Epidermal melanocyte (primary cell): Measurements from ENCODE around the gene LYPD1.

Experiments
- DNase-seq: peaks from one replicate; pipeline ENCODE4 v3.0.0; 2011; ENCODE audit warnings: low spot score; ENCODE audit not compliant: insufficient read length

Gene LYPD1

GRCh38 chr2:132668189-132668823, 1.7 kb downstream of the LYPD1 start:
- DNase-seq = no peak

GRCh38 chr2:132667706-132668105, 2.3 kb downstream of the LYPD1 start:
- no peak for DNase-seq

GRCh38 chr2:132665401-132666140, 4.4 kb downstream of the LYPD1 start:
- no peak for DNase-seq

- no peak for DNase-seq
Measured at GRCh38 chr2:132664096-132664495, 5.9 kb downstream of the LYPD1 start.

- no peak for DNase-seq
Measured at GRCh38 chr2:132662732-132663131, 7.3 kb downstream of the LYPD1 start.

- DNase-seq = peak; percentile 32
Measured at GRCh38 chr2:132659331-132659730, 10.7 kb downstream of the LYPD1 start.

GRCh38 chr2:132656266-132656975, 13.6 kb downstream of the LYPD1 start:
- no peak for DNase-seq

- DNase-seq = no peak
Measured at GRCh38 chr2:132654968-132655367, 15.0 kb downstream of the LYPD1 start.

GRCh38 chr2:132654335-132654734, 15.7 kb downstream of the LYPD1 start:
- no peak for DNase-seq

GRCh38 chr2:132652474-132652873, 17.5 kb downstream of the LYPD1 start:
- no peak for DNase-seq

GRCh38 chr2:132651115-132652045, 18.6 kb downstream of the LYPD1 start:
- peak; percentile 68 for DNase-seq

- no peak for DNase-seq
Measured at GRCh38 chr2:132646540-132647108, 23.4 kb downstream of the LYPD1 start.

- DNase-seq = no peak
Measured at GRCh38 chr2:132645722-132646539, 24.1 kb downstream of the LYPD1 start.

- no peak for DNase-seq
Measured at GRCh38 chr2:132645176-132645575, 24.8 kb downstream of the LYPD1 start.

- no peak for DNase-seq
Measured at GRCh38 chr2:132642415-132642814, 27.6 kb downstream of the LYPD1 start.

- no peak for DNase-seq
Measured at GRCh38 chr2:132641819-132642218, 28.2 kb downstream of the LYPD1 start.

GRCh38 chr2:132640116-132640515, 29.9 kb downstream of the LYPD1 start:
- DNase-seq = no peak

GRCh38 chr2:132638313-132639040, 31.5 kb downstream of the LYPD1 start:
- no peak for DNase-seq

GRCh38 chr2:132636346-132636745, 33.7 kb downstream of the LYPD1 start:
- no peak for DNase-seq
